Activated effector memory CD4-positive, alpha-beta T cell treated with Interleukin-2 at 50 U/mL for 16 hours (primary cell): ENCODE results near the gene AR.

ENCODE experiments used
- DNase-seq: peaks from one replicate; pipeline ENCODE4 v3.0.0-alpha.2; 2020

The AR gene

DNA sequence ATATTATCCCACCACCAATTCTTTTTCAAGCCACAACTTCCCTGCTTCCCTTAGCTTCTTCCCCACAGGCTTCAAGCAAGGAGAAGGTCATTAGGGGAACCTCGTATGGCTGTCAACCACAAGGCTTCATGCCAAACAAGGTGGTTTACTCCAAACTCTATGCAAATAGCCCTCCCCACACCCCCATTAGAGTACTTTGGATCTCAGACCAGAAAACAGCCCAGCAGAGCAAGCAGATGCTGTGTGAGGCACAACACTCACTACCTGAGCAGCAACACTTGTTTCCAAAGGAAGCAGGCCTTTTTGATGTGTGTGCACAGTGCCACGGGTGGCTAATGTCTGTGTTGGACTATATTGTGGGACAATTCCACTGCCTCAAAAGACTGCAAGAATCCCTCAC is 189.0 kb downstream of the AR start:
- DNase-seq = no peak

DNA sequence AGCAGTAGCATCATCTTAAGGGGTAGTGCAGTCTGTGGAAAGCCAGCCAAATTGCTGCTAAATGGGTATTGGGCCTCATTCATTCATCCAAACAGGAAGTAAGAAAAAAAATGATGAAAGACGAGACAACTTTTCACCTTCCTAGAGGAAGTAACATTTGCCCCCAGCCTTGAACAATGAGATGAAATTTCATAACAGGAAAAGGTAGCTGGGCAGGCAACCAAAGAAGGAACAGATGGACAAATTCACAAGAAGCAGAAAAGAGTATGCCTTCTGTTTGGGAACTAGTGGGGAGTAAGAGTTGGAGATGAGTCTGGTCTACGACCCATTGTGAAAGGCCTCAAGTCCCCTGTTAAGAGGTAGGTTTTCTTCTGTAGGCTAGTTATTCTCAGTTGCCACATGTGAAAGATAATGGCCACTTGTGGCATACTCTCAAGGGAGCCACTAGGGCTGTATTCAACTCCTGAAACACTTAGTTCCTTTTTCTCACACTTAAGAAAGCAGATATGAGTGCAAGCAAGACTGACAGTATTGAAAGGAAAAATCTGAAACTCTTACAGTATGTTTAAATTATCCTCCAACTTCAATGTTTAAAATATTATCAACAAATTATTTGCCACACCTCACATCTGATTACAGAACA is 190.4 kb downstream of the AR start:
- DNase-seq = no peak

DNA sequence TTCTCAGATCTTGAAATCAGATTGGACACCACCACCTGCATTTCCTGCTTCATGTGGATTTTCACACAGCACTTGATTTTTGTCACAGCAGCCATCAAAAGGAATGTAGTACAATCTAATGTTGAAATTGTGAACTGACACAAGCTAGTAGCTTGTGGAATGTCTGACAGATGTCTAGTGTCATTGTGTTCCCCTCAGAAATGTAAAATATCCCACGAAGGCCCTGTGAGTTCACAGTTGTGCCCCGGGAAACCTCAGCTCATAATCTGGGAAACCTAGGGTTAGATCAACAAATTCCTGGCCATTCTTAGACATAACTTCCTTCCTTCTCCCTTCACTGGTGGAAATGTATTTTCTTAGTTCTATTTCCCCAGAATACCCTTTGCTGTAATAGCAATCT is 205.7 kb downstream of the AR start:
- DNase-seq = no peak

DNA sequence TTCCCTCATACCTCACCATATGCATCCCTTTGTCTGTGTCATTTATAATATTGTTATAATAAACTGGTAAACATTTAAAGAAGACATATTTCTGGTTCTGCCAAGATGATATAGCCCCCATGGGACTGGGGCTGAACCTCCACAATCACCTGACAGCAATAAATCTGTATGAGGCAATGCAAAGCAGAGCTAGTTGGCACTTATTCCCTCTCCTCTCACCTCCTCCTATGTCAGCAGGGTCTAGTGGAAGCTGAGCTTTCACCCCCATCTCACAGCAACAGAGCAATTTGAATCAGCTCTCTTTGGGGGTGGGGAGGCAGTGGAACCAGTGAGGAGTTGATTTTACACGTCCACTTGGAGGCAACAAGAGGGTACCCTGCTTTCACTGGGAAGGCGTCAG is 206.9 kb downstream of the AR start:
- DNase-seq = no peak

DNA sequence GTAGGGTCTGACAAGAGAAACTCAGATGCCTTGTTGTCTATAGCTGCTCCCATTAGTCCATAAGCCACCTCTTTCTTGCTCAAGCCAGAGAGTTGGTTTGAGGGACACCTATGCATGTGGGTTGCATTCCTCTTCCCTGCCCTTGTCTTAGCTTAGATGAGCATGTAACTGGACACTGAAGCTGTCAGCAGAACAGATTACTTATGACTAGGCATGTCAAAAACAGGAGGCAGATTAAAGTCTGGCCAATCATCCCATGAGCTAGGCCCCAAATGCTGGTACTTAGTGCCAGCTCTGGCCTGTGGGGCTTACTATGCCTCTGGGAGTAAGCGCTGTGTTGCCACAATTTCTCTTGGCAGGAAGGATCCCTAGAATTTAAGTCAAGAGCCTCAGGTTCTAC is 215.2 kb downstream of the AR start:
- DNase-seq = no peak

DNA sequence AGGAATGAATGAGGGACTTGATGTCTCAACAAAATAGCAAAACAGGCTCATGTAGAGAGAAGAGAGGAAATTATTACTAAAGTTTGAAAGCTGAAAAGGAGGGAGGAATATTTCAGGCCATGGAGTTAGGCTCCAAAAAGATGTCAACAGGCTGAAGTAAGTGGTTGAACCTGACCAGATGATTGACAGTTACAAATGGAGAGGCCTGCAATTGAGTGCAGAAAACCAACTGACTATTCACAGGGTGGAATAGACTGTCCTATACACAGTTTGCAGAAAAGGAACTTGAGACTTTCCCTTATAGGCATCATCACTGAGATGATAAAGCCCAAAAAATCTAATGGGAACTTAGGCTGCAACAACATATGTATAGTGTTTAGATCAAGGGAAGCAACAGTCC is 233.3 kb downstream of the AR start:
- DNase-seq = no peak

DNA sequence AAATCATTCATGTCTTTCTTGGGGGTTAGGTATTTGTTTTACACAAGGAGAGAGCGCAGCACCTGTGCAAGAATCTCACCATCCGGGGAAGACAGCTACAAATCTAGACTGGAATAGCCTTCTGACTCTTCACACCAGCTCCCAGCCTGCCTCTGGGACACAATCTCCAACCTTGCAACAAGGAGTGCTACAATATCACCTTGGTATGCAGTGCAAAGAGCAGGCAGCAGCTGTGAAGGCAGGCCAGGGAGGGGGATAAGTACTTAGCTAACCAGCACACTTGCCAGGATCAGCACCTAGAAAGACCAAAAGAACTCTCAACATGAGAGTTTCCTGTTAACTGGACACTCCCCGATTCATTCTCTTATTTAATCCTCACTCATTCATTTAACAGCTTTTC is 235.3 kb downstream of the AR start:
- no peak for DNase-seq
